ENCODE data around the gene BNIP1. TPM values are rescaled to one million over a fixed set of nuclear protein-coding genes. Genes with fewer than 3 reads are reported as not detected.

BNIP1 gene
- total RNA-seq, 2 donors from 2014 or later = 6.8 to 7.3 TPM

DNA sequence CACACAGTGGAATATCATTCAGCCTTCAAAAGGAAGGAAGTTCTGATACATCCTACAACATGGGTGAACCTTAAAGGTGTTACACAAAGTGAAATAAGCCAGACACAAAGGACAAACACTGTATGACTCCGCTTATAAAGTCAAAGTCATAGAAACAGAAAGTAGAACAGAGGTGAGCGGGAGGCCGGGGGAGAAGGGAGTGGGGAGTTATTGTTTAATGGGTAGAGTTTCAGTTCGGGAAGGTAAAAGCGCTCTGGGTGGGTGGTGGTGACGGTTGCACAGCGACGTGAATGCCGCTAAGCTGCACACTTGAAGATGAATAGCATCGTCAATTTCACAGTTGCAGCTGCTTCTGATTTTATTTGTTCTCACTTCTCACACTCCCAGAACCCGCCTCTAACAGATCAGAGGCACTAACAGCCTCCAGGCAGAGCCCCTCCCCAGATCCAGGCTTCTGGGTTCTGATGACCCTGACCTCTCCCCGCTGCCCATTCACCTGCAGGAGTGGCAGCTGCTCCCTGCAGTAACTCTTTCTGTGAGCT is 34.1 kb downstream of the BNIP1 start:
- no peaks in the 10 kb centered on the region for H3K27me3 ChIP-seq (ENCODE audit: control insufficient read depth, insufficient read depth, low read length, poor library complexity, severe bottlenecking)
- 80 to 85% methylated on average over 7 to 12 of the region's 12 CpGs for WGBS, 2 experiments (ENCODE audit: insufficient coverage in 1 of 2, insufficient read length in 1 of 2)
- TF ChIP-seq, protein P1, sequence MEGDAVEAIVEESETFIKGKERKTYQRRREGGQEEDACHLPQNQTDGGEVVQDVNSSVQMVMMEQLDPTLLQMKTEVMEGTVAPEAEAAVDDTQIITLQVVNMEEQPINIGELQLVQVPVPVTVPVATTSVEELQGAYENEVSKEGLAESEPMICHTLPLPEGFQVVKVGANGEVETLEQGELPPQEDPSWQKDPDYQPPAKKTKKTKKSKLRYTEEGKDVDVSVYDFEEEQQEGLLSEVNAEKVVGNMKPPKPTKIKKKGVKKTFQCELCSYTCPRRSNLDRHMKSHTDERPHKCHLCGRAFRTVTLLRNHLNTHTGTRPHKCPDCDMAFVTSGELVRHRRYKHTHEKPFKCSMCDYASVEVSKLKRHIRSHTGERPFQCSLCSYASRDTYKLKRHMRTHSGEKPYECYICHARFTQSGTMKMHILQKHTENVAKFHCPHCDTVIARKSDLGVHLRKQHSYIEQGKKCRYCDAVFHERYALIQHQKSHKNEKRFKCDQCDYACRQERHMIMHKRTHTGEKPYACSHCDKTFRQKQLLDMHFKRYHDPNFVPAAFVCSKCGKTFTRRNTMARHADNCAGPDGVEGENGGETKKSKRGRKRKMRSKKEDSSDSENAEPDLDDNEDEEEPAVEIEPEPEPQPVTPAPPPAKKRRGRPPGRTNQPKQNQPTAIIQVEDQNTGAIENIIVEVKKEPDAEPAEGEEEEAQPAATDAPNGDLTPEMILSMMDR (conservative IDR thresholded peaks at IDR 0.05) = no peak

DNA sequence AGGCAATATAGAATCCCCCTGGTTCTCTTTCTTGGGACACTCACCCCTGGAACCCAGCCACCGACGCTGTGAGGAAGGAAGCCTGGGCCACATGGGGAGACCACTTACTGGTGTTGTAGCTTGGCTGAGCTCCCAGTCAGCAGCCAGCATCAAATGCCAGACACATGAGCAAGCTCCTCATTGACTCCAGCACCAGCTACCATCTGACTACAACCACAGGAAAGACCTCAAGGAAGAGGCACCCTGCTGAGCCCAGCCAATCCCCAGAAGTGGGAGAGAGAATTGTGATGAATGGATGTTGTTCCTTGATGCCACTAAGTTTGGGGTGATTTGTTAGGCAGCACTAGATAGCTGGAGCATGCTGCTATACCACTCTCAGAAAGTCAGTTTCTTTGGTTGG is 36.0 kb downstream of the BNIP1 start:
- WGBS, 2 experiments (ENCODE audit: insufficient coverage in 1 of 2, insufficient read length in 1 of 2) = 89 to 100% methylated on average over 1 to 2 of the region's 2 CpGs
- no peaks in the 10 kb centered on the region for H3K4me1 ChIP-seq (ENCODE audit: control insufficient read depth, insufficient read depth, low read length)
- peaks cover 12% of the 10 kb centered on the region for H3K27me3 Mint-ChIP-seq (ENCODE audit: insufficient read depth)
- no peak overlapping the region for H3K4me3 ChIP-seq (ENCODE audit: low read length)
- H3K27ac Mint-ChIP-seq = no peak overlapping the region
- no peak overlapping the region for H3K4me3 Mint-ChIP-seq
- H3K27me3 ChIP-seq (ENCODE audit: control insufficient read depth, insufficient read depth, low read length, poor library complexity, severe bottlenecking) = no peaks in the 10 kb centered on the region
- H3K9me3 ChIP-seq (ENCODE audit: control insufficient read depth, low read length) = no peaks in the 10 kb centered on the region
- peaks cover 7% of the 10 kb centered on the region for H3K4me1 Mint-ChIP-seq
- no peaks in the 10 kb centered on the region for H3K36me3 ChIP-seq (ENCODE audit: control insufficient read depth, insufficient read depth, low read length)
- no peaks in the 10 kb centered on the region for H3K36me3 Mint-ChIP-seq (ENCODE audit: low read depth)
- H3K9ac ChIP-seq (ENCODE audit: extremely low read depth, low read length, poor library complexity, severe bottlenecking) = no peak overlapping the region
- H3K9me3 Mint-ChIP-seq = no peaks in the 10 kb centered on the region
- H3K27ac ChIP-seq (ENCODE audit: low read depth, low read length) = no peak overlapping the region
- DNase-seq = no peak
- TF ChIP-seq, protein P1 (conservative IDR thresholded peaks at IDR 0.05) = no peak

More for the DNA sequence above, 34.1 kb downstream of the BNIP1 start:
- no peaks in the 10 kb centered on the region for H3K36me3 Mint-ChIP-seq (ENCODE audit: low read depth)
- peaks cover 12% of the 10 kb centered on the region for H3K27me3 Mint-ChIP-seq (ENCODE audit: insufficient read depth)
- Histone ChIP-seq H3K4me1 (ENCODE audit: control insufficient read depth, insufficient read depth, low read length) (no peaks in the 10 kb centered on the region), H3K36me3 (ENCODE audit: control insufficient read depth, insufficient read depth, low read length) (no peaks in the 10 kb centered on the region), H3K4me3 (ENCODE audit: low read length) (no peak overlapping the region), H3K9ac (ENCODE audit: extremely low read depth, low read length, poor library complexity, severe bottlenecking) (no peak overlapping the region), H3K9me3 (ENCODE audit: control insufficient read depth, low read length) (no peaks in the 10 kb centered on the region), H3K27ac (ENCODE audit: low read depth, low read length) (peak overlapping the region; percentile 49)
- no peak overlapping the region for H3K27ac Mint-ChIP-seq
- H3K9me3 Mint-ChIP-seq = no peaks in the 10 kb centered on the region
- no peak for DNase-seq
- peaks cover 10% of the 10 kb centered on the region for H3K4me1 Mint-ChIP-seq
- H3K4me3 Mint-ChIP-seq = no peak overlapping the region

GRCh38 chr5:173187054-173187743 is 42.9 kb downstream of the BNIP1 start:
- Mint-ChIP-seq H3K4me1 (no peaks in the 10 kb centered on the region), H3K9me3 (no peaks in the 10 kb centered on the region), H3K27me3 (ENCODE audit: insufficient read depth) (peaks cover 15% of the 10 kb centered on the region), H3K27ac (no peak overlapping the region), H3K4me3 (no peak overlapping the region), H3K36me3 (ENCODE audit: low read depth) (no peaks in the 10 kb centered on the region)
- H3K9ac ChIP-seq (ENCODE audit: extremely low read depth, low read length, poor library complexity, severe bottlenecking) = no peak overlapping the region
- peak; percentile 63 for DNase-seq
- TF ChIP-seq, protein P1 (conservative IDR thresholded peaks at IDR 0.05) = peak; percentile 64
- H3K27me3 ChIP-seq (ENCODE audit: control insufficient read depth, insufficient read depth, low read length, poor library complexity, severe bottlenecking) = no peaks in the 10 kb centered on the region
- WGBS, 2 experiments (ENCODE audit: insufficient coverage in 1 of 2, insufficient read length in 1 of 2) = 81 to 84% methylated on average over 6 to 11 of the region's 11 CpGs
- H3K9me3 ChIP-seq (ENCODE audit: control insufficient read depth, low read length) = no peaks in the 10 kb centered on the region
- no peak overlapping the region for H3K27ac ChIP-seq (ENCODE audit: low read depth, low read length)
- H3K36me3 ChIP-seq (ENCODE audit: control insufficient read depth, insufficient read depth, low read length) = no peaks in the 10 kb centered on the region
- no peak overlapping the region for H3K4me3 ChIP-seq (ENCODE audit: low read length)
- no peaks in the 10 kb centered on the region for H3K4me1 ChIP-seq (ENCODE audit: control insufficient read depth, insufficient read depth, low read length)

All from endodermal cell (in vitro differentiated cells).